NCI-H128 (cell line): Measurements from ENCODE around the gene GTPBP6.
"Not testable (repeated sequence)": the region's sequence is repeated elsewhere in the genome, so short reads cannot be mapped to it uniquely, and the experiment has no call there.

Source experiments
- DNase-seq: peaks from one replicate; lab custom pipeline; 2025; ENCODE audit not compliant: unreplicated experiment; lab: John Stamatoyannopoulos, UW

The GTPBP6 gene

DNA sequence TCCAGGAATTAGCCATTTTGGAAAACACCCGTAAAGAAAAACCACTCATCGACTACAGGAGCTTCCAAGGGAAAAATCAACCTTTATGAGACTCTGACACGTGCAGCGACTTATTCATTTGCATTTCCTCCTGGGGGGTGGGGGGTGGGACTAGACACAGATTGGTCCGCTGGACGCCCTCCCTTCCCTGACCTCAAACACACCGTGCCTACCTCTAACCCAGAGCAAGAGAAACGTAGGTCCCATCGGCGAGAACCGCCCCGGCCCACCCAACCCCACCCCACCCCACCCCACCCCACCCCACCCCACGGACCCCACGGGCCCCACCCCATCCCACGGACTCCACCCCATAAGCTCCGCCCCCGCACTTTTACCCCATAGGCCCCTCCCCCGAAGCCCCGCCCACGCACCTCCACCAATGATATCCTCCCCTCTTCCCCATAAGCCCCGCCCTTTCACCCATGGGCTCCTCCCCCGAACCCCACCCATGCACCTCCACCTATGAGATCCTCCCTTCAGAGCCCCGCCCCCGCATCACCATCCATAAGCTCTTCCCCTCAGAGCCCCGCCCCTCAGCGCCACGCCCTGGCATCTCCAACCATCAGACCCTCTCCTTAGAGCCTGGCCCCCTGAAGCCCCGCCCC lies 1.1 kb downstream of the GTPBP6 start:
- DNase-seq: no peak

DNA sequence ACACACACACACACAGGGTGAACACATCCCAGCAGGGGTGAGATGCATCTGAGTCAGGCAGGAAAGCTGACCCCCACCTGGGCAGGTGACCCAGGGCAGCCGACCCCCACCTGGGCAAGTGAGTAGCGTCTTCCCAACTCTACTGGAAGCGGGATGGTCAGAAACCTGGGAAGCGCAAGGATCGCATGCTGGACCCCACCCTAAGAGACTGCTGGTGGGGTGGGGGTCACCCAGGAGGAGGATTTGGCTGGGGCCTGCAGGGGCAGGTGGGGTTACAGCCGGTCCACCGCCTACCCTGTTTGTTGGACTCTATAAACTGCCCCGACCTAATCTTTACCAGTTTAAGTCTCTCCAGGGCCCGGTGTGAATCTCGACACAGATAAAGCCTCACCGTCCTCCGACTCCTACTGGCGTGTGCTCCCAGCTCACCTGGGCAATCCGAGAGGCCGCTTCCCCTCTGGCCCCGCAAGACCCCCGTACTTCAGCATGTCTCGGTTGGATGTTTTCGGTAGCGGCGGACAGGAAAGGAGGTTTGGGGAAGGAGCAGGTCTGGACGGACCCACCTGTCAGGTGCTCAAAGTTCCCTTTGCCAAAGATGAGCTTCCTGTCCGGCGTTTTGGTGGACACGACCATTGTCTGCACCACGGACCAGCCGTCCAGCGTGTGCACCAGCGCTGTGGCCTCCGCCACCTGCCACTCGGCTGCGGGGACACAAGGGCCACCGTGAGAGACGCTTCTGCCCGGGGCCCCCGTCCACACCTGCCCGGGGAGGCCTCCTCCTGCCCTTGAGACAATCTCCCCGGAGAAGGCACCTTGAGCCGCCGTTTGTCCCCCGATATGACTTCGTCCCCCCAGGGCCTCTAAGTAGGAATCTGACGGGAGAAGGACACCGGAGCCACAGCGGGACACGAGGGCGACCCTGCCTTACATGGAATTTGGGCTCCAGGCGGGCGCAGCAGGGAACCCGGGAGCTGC lies 2.0 kb downstream of the GTPBP6 start:
- DNase-seq: no peak

DNA sequence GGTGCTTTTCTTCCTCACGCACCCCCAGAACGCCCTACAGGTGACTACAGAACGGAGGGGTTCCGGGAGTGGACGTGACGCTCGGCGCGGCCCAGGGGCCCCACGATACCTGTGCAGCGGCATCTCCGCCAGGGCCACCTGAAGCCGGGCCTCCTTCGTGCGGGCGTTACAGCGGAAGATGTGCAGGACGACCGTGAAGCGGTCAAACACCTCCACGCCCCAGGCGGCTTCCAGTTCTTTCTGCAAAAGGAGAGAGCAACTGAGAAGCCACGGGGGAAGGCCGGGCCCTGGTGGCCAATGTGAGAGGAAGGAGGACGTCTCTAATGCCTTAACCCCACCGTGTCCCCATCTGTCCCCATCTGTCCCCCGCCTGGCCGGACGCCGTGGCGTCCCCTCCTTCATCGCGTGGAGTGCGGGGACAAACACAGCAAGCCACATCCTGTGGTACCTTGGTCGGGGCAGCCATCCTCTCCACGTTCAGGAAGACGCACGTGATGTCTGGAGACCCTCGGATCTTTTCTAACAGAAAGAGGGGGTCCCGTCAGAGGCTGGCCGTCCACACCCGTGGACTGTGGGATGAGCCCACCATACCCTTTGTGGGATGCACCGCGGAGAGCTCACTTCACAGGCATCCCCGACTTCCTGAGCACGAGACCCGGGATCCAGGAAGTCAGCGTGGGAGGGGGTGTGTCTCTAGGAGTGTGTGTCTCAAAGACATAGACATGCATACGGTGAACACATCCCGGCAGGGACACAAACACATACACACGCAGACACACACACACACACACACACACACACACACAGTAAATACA lies 3.6 kb downstream of the GTPBP6 start:
- no peak for DNase-seq

DNA sequence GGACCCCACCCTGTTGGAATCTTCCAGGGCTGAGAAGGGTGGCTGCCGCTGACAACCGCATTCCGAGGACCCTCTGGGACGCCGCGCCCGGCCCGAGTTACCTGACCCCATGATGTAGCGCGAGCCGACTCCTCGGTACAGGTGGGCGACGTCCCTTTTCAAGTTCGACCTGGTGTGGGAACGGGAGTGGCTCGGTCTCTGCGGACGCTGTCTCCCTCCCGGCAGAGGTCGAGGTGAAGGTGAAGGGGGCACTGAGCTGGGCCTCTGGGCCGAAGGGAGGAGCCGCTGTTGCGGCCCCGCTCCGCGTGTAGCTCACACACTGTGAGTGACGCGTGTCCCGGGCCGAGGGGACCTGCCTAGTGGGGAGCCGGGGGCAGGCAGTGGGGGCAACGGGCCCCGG lies 4.5 kb downstream of the GTPBP6 start:
- DNase-seq: no peak

DNA sequence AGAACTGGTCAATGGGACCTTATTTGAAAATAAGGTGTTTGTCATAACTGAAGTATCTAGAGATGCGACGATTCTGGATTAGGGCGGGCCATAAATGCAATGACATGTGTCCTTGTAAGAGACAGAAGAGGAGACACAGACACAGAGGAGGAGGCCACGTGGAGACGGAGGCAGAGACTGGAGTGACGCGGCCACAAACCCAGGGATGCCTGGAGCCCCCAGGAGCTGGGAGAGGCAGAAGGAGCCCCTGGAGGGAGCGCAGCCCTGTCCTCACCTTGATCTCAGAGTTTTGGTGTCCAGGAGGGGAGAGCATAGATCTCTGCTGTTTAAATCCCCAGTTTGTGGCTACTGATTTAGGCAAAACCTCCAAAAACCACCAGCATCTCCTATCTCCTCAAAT lies 5.0 kb downstream of the GTPBP6 start:
- no peak for DNase-seq

DNA sequence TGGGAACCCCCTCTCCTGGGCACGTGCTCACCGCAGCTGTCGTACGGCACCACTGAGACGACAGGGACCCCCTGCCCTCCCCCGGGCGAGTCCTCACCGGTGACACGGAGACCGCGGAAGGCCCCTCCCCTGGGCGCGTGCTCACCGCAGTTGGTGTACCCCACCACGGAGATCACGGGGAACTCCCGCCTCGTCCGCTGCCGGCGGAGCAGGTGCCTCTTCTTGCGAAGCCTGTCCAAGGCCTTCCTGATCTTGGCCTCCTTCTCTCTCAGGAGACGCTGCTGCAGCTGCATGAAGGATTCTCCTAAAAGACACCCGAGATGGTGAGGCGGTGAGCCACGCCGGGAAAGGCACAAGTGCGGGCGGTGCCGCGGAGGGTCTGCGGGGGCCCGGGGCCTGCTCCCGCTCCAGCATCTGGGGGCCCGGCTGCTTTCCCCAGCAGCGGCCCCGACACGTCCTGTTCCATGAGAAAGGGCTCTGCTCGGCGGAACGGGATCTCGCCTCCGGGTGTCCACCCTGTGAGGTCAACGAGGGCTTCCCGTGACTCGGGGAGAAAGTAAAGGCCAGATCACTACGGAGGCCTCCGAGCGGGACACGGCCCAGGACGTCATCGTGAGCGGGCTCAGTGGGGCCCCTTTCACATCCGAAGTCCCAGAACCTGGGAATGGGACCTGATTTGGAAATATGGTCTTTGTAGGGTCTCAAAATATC lies 5.8 kb downstream of the GTPBP6 start:
- DNase-seq: no peak

DNA sequence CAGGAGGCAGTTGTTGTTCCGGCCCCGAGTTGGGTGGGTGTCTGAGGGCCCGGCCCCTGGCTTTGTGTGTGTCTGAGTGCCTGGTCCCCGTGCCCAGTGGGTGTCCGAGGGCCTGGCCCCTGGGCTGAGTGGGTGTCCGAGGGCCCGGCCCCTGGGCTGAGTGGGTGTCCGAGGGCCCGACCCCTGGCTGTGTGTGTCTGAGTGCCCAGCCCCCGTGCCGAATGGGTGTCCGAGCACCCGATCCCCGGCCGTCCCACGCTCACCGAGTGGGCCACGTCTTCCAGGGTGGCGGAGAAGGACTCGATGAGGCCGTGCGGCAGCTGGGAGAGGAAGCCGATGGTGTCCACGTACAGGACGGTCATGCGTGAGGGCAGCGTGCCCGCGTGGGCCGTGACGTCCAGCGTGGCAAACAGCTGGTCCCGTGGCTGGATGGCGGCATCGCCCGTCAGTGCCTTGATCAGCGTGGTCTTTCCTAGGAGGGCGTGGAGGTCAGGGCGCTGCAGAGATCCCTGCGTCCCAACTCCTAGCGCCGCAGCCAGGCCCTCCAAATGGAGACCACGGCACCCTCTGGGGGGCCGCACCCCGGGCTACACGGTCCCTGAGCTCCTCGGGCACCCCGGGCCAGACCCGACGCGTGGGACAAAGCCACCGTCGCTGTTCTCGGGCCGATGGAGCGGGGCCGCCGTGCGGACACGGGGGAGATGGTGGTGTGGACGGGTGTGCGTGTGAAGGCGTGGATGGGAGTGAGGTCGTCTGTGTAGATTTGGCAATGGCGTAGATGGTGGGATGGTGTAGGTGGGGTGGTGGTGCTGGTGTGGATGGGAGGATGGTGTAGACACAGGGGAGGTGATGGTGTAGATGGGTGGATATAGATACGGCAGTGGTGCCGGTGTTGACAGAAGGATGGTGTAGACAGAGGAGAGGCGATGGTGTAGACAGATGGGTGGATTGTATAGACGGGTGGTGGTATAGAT lies 7.2 kb downstream of the GTPBP6 start:
- no peak for DNase-seq

DNA sequence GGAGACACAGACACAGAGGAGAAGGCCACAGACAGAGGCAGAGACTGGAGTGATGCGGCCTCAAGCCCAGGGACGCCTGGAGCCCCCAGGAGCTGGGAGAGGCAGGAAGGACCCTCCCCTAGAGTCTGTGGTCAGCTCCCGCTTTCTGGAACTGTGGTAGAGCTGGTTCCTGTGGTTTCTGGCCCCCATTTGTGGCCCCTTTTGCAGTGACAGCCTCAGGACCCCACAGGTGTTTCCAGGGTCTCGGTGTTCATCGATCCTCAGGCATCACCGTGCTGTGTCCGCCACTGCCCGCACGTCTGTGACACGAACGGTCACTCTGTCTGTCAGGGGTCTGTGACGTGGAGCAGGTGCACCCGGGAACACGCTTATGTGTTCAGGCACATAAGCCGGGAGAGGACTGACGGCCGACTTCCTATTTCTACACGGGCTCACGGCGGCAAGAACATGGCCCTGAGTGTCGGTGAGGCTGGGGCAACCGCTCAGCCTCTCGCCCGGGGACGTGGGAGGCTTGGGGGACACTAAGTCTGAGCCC lies 7.9 kb downstream of the GTPBP6 start:
- no peak for DNase-seq

DNA sequence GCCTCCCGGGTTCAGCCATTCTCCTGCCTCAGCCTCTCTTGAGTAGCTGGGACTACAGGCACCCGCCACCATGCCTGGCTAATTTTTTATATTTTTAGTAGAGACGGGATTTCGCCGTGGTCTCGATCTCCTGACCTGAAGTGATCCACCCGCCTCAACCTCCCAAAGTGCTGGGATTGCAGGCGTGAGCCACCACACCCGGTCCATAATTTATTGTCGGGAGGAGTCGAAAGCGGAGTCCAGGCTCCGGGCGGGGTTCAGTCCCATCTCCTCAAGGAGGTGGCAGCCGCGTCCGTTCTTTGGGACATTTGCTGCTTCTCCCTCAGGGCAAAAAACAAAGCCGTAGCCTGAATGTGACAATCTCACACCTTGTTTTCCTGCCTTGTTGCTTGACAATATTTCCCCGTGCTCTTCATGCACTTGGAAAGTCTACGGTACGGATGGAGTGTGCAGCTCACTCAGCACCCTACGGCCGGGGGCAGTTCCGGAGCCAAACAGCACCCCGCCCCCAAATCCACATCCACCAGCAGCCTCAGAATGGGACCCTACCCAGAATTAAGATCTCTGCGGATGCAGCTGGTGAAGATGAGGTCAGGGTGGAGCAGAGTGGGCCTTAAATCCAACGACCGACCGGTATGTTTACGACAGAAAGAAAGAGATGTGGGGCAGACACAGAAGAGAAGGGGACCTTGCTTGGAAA lies 9.6 kb downstream of the GTPBP6 start:
- DNase-seq: no peak

DNA sequence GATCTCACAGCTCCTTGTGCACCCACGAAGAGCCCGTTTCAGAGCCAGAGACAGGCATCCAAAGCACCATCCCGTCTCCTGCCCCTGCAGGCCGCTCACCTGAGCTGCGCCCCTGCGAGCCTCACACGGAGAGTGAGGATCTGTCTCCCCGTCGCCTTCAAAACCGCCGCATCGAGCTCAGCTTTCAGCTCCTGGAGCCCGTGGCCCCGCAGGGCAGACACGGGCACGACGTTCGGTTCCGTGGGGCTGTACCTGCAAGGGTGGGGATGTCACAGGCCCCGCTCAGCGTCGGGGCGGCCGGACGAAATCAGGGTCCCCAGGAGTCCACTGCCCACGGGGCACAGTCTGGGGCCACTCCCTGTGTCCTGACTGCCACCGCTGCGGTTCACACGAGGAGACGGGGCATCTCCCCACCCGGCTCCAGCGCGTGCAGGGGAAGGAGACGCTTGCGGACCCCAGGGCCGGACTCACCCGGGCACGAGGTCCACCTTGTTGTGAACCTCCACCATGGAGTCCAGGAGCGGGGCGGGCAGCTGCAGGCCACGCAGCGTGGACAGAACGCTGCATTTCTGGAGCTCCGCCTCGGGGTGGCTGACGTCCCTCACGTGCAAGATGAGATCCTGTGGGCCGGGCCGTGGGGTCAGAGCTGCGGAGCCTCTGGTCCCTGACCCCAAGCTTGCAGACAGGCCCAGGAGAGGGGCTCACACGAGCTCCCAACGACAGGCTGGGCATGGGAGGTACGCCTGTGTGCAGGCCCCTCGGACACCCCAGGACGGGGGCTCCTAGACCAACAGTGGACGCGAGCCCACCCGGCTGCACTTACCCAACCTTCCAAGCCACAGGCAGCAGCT lies 11.1 kb downstream of the GTPBP6 start:
- no peak for DNase-seq

DNA sequence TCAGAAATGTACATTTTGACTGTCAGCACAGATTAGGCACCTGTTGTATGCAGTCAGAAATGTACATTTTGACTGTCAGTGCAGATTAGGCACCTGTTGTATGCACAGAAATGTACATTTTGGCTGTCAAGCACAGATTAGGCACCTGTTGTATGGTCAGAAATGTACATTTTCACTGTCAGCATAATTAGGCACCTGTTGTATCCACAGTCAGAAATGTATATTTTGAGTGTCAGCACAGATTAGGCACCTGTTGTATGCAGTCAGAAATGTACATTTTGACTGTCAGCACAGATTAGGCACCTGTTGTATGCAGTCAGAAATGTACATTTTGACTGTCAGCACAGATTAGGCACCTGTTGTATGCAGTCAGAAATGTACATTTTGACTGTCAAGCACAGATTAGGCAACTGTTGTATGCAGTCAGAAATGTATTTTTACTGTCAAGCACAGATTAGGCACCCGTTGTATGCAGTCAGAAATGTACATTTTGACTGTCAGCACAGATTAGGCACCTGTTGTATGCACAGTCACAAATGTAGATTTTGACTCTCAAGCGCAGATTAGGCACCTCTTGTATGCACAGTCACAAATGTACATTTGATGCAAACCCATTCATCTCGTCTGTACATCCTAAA lies 11.9 kb downstream of the GTPBP6 start:
- not testable (repeated sequence) for DNase-seq

DNA sequence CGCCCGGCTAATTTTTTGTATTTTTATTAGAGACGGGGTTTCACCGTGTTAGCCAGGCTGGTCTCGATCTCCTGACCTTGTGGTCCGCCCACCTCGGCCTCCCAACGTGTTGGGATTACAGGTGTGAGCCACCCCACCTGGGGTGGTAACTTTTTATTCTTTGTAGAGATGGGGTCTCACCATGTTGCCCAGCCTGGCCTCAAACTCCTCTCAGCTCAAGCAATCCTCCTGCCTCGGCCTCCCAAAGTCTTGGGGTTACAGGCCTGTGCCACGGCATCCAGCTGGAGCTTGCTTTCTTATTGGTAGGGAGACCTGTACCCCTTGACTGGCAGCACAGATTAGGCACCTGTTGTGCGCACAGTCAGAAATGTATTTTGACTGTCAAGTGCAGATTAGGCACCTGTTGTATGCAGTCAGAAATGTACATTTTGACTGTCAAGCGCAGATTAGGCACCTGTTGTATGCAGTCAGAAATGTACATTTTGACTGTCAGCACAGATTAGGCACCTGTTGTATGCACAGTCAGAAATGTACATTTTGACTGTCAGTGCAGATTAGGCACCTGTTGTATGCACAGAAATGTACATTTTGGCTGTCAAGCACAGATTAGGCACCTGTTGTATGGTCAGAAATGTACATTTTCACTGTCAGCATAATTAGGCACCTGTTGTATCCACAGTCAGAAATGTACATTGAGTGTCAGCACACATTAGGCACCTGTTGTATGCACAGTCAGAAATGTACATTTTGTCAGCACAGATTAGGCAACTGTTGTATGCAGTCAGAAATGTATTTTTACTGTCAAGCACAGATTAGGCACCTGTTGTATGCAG lies 12.6 kb downstream of the GTPBP6 start:
- not testable (repeated sequence) for DNase-seq

DNA sequence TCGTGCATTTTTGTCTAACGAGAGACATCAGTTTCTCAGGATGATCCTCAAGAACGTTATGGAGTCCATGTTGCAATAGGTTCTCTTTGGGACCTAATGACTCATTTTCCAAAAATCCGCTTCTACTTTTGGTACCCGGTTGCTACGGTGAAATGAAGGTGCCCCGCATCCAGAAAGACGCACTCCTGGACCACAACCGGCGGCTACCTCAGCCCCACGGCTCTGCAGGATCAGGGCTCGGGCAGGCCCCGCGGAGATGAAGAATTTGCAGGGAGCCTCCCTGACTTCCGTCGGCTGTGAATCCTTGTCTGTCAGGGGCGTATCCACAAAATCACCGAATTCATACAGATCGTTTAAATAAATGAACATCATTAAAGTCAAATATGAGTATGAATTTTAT lies 15.6 kb downstream of the GTPBP6 start:
- DNase-seq: no peak

DNA sequence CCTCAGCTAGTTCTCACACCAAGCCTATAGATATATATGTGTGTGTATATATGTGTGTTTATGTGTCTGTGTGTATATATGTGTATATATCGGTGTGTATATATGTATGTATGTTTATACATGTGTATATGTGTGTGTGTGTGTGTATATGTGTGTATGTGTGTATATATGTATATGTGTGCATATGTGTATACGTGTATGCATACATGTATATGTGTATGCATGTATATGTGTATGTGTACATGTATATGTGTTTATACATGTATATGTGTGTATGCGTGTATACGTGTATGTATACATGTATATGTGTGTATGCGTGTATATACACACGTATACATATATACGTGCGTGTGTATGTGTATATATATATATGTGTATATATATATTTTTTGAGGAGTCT lies 18.3 kb downstream of the GTPBP6 start:
- DNase-seq: no peak

DNA sequence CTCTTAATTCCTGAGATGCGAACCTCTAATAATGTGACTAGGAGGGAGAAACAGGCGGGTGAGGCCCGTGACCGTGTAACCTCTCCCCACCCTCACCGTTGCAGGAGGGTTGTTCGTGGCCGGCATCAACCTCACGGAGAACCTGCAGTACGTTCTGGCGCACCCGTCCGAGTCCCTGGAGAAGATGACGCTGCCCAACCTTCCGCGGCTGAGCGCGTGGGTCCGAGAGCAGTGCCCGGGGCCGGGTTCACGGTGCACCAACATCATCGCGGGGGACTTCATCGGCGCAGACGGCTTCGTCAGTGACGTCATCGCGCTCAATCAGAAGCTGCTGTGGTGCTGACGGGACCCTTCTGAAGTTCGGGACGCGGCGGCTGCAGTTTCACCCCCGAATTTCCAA lies 19.6 kb downstream of the GTPBP6 start:
- DNase-seq: no peak

DNA sequence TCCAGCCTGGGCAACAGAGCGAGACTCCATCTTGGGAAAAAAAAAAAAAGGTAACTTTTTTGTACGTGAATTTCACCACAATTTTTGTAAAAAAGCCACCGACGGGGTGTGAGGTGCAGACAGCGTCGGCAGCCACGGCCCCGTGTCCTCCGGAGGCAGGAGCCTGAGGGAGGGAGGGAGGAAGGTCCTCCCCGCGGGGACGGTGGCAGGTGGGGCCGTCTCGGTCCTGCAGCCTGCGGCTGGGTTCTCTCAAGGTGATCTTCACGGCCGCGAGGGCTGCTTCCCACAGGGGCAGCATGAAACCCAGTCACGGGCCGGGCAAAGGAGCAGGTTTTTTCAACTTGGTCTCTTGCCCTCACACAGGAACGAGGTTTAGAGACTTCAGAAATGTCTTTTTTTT lies 23.5 kb downstream of the GTPBP6 start:
- no peak for DNase-seq
